A549 (cell line): ENCODE measurements around the gene KCNQ5.

ENCODE experiments used
- BHLHE40 ChIP-seq: IDR thresholded peaks from 2 replicates; pipeline ENCODE4 v1.6.1; 2012; ENCODE audit warnings: low read depth, low read length, inconsistent platforms
- CEBPB ChIP-seq, 2 experiments: fragments of >200 bp in 1 of 2; sonication (Bioruptor Twin) in 1 of 2; formaldehyde crosslinking in 1 of 2; IDR thresholded peaks; 2 replicates each; pipeline ENCODE4 v1.6.1; 2012 to 2016
- CTCF ChIP-seq: fragments of >200 bp; sonication (Bioruptor Twin); formaldehyde crosslinking; IDR thresholded peaks from 3 replicates; pipeline ENCODE4 v1.5.1; 2016
- MAFK ChIP-seq: fragments of 450-650 bp; IDR thresholded peaks from 2 replicates; pipeline ENCODE4 v1.6.1; 2014; ENCODE audit not compliant: partially characterized antibody
- MAX ChIP-seq: IDR thresholded peaks from 2 replicates; pipeline ENCODE4 v1.6.1; 2012
- MAZ ChIP-seq: fragments of 150-350 bp; IDR thresholded peaks from 2 replicates; pipeline ENCODE4 v1.6.1; 2014; ENCODE audit warnings: antibody characterized with exemption, low read depth, low read length, borderline replicate concordance
- NR3C1 ChIP-seq: fragments of >200 bp; sonication (Bioruptor Twin); formaldehyde crosslinking; IDR thresholded peaks from 3 replicates; pipeline ENCODE4 v1.6.1; 2017
- POLR2A ChIP-seq: IDR thresholded peaks from 2 replicates; pipeline ENCODE4 v1.6.1; 2012; ENCODE audit warnings: mild to moderate bottlenecking, low read length
- REST ChIP-seq: fragments of 200-600 bp; sonication (generic); IDR thresholded peaks from 2 replicates; pipeline ENCODE4 v1.6.1; 2016; ENCODE audit warnings: antibody characterized with exemption, mild to moderate bottlenecking, moderate library complexity
- RFX5 ChIP-seq: fragments of 450-650 bp; IDR thresholded peaks from 2 replicates; pipeline ENCODE4 v1.7.1; 2014; ENCODE audit warnings: antibody characterized with exemption, mild to moderate bottlenecking, moderate library complexity
- SMC3 ChIP-seq: fragments of >200 bp; sonication (Bioruptor Twin); formaldehyde crosslinking; IDR thresholded peaks from 3 replicates; pipeline ENCODE4 v1.6.1; 2018; ENCODE audit warnings: inconsistent platforms
- ZFP36 ChIP-seq: fragments of 450-650 bp; IDR thresholded peaks from 2 replicates; pipeline ENCODE4 v1.6.1; 2014; ENCODE audit warnings: borderline replicate concordance; ENCODE audit not compliant: partially characterized antibody

- TF ChIP-seq BHLHE40 (no peak), MAX (no peak), MAZ (no peak), NR3C1 (no peak), CTCF (no peak), SMC3 (no peak), CEBPB (IDR thresholded peaks at IDR 0.05) (no peak), RFX5 (no peak), POLR2A (no peak), REST (no peak), MAFK (no peak), ZFP36 (no peak)
Observed at GRCh38 chr6:73078333-73078862, 456.5 kb downstream of the KCNQ5 start.
